GM19468 (cell line): ENCODE measurements around the gene JAK3.
"Not testable (repeated sequence)": the region's sequence is repeated elsewhere in the genome, so short reads cannot be mapped to it uniquely, and the experiment has no call there.

Source experiments
- ATAC-seq: cut with Tn5 transposase; IDR thresholded peaks from one replicate; pipeline ENCODE4 v1.9.1; 2021; ENCODE audit warnings: mild to moderate bottlenecking, moderate library complexity, moderate number of reproducible peaks; ENCODE audit not compliant: unreplicated experiment; ENCODE audit errors: extremely low read depth

Gene JAK3

GRCh38 chr19:17783721-17784120 lies 64.1 kb downstream of the JAK3 start:
- ATAC-seq, result not testable (repeated sequence)

GRCh38 chr19:17780781-17781180 lies 67.0 kb downstream of the JAK3 start:
- ATAC-seq, result no peak

GRCh38 chr19:17778968-17779929 lies 68.5 kb downstream of the JAK3 start:
- ATAC-seq, result no peak

GRCh38 chr19:17778251-17778967 lies 69.4 kb downstream of the JAK3 start:
- ATAC-seq, result no peak

- ATAC-seq, result not testable (repeated sequence)
Measured at GRCh38 chr19:17777840-17778239, 69.9 kb downstream of the JAK3 start.

- peak; percentile 44 for ATAC-seq
Measured at GRCh38 chr19:17775991-17776803, 71.6 kb downstream of the JAK3 start.

GRCh38 chr19:17775245-17775927 lies 72.4 kb downstream of the JAK3 start:
- no peak for ATAC-seq
